Body of pancreas (tissue), 4 donors: Measurements from ENCODE around the gene TRIM43B.

ENCODE experiments used
- CTCF ChIP-seq, 7 experiments: fragments of 450-650 bp in 4 of 7; fragments of 200-600 bp in 3 of 7; sonication (generic) in 3 of 7; IDR thresholded peaks; one replicate each; pipeline ENCODE4 v1.5.1; 2016 to 2019; ENCODE audit warnings: antibody characterized with exemption in 7 of 7
- POLR2A ChIP-seq, 3 donors: fragments of 450-650 bp; IDR thresholded peaks; one replicate each; pipeline ENCODE4 v1.6.1; 2016; ENCODE audit warnings: antibody characterized with exemption in 3 of 3, mild to moderate bottlenecking in 2 of 3

- TF ChIP-seq CTCF (IDR thresholded peaks at IDR 0.05): no peak
- no peak for TF ChIP-seq POLR2A (IDR thresholded peaks at IDR 0.05)
Measured at GRCh38 chr2:95524195-95524594, 39.6 kb upstream of the TRIM43B start.
